Measurements from ENCODE around the gene BTG3. TPM values are rescaled to one million over a fixed set of nuclear protein-coding genes. Genes with fewer than 3 reads are reported as not detected.
A peak's percentile ranks its signal among the peaks of the same experiment; 100 is the strongest.

Gene BTG3
- total RNA-seq (10 to 100 TPM; 81.9 to 84.0 TPM), total RNA-seq (8.9 to 82.9 (median 32.4) reads per million in 172 experiments)
- polyA plus RNA-seq (2013, experiment 1 of 2), result 12.5 TPM
- polyA plus RNA-seq (2013, experiment 2 of 2), result 23.1 TPM

- peaks cover 17% of the 10 kb centered on the region for H3K4me1 ChIP-seq (ENCODE audit: insufficient read depth, low read length)
- TF ChIP-seq CTCF (IDR thresholded peaks at IDR 0.05), result no peak
- H3K4me1 Mint-ChIP-seq (ENCODE audit: low read depth), result peaks cover 34% of the 10 kb centered on the region
- intact Hi-C loops (cut with DNase I, micrococcal nuclease), result loop anchor here (2.0 to 10.0 kb wide), 5 partner anchors 100 to 1888 kb away; partner anchors contain the start of genes C21orf91 (in 1 of the 2), CXADR (in 1 of the 2) and USP25 (in 1 of the 2)
- no peaks in the 10 kb centered on the region for H3K9me3 Mint-ChIP-seq
- peak within 1 kb of the TSS; percentile 89 for H3K27ac Mint-ChIP-seq
- H3K36me3 ChIP-seq (ENCODE audit: insufficient read depth, low read length), result peaks cover 3% of the 10 kb centered on the region
- peak within 1 kb of the TSS; percentile 58 to 60 for H3K27ac ChIP-seq (ENCODE audit: low read depth in 1 of 2, low read length in 2 of 2)
- H3K9me3 ChIP-seq (ENCODE audit: control insufficient read depth in 1 of 2, insufficient read depth in 1 of 2, low read length in 2 of 2), result no peaks in the 10 kb centered on the region
- DNase-seq (peak; percentile 64 to 92 (median 82)), ATAC-seq (ENCODE audit: poor library complexity) (peak; percentile 69)
- peak within 1 kb of the TSS; percentile 93 for H3K4me3 Mint-ChIP-seq
- peaks cover 14% of the 10 kb centered on the region for H3K36me3 Mint-ChIP-seq (ENCODE audit: low read depth)
- POLR2A ChIA-PET, result interaction anchor here (0.9 to 1.5 kb wide), 2 partner anchors 9 to 206 kb away, joined by 3 read pairs; no protein-coding TSS in a partner anchor
- H3K4me3 ChIP-seq (ENCODE audit: low read length), result peak within 1 kb of the TSS; percentile 91
- H3K27me3 ChIP-seq (ENCODE audit: control insufficient read depth in 1 of 2, insufficient read depth in 2 of 2, low read length in 2 of 2), result no peaks in the 10 kb centered on the region
- CTCF ChIA-PET, result interaction anchor here (1.5 to 1.7 kb wide), 2 partner anchors 27 to 100 kb away, joined by 3 to 4 read pairs; partner anchors contain the start of gene CXADR
- no peaks in the 10 kb centered on the region for H3K27me3 Mint-ChIP-seq
These were observed at the start of gene BTG3 for GRCh38 chr21:17612565-17613241. TSS of gene BTG3 (minus strand) at chr21:17612901. CDS start at chr21:17609144, 3,757 bp downstream.

- DNase-seq (no peak), ATAC-seq (ENCODE audit: poor library complexity) (no peak)
- no peaks in the 10 kb centered on the region for H3K36me3 ChIP-seq (ENCODE audit: insufficient read depth, low read length)
- H3K27ac Mint-ChIP-seq, result no peak overlapping the region
- H3K4me3 Mint-ChIP-seq, result no peak overlapping the region
- no peak overlapping the region for H3K4me3 ChIP-seq (ENCODE audit: low read length)
- H3K4me1 ChIP-seq (ENCODE audit: insufficient read depth, low read length), result no peaks in the 10 kb centered on the region
- H3K36me3 Mint-ChIP-seq (ENCODE audit: low read depth), result no peaks in the 10 kb centered on the region
- no peak for TF ChIP-seq CTCF (IDR thresholded peaks at IDR 0.05)
- ChIA-PET POLR2A (no interaction called here), CTCF (no interaction called here)
- intact Hi-C loops (cut with DNase I, micrococcal nuclease), result no loop called here
- no peaks in the 10 kb centered on the region for H3K4me1 Mint-ChIP-seq (ENCODE audit: low read depth)
- peaks cover 10% of the 10 kb centered on the region in 2 experiments for H3K27me3 ChIP-seq (ENCODE audit: control insufficient read depth in 1 of 2, insufficient read depth in 2 of 2, low read length in 2 of 2)
- no peaks in the 10 kb centered on the region for H3K9me3 Mint-ChIP-seq
- H3K27ac ChIP-seq (ENCODE audit: low read depth in 1 of 2, low read length in 2 of 2), result no peak overlapping the region
- H3K9me3 ChIP-seq (ENCODE audit: control insufficient read depth in 1 of 2, insufficient read depth in 1 of 2, low read length in 2 of 2), result peaks cover 0 to 5% of the 10 kb centered on the region in 2 experiments
- H3K27me3 Mint-ChIP-seq, result peaks cover 35% of the 10 kb centered on the region
These were observed 48.2 kb upstream of the BTG3 start for GRCh38 chr21:17660862-17661261.

- Histone ChIP-seq H3K4me1 (ENCODE audit: insufficient read depth, low read length) (no peaks in the 10 kb centered on the region), H3K27ac (ENCODE audit: low read depth in 1 of 2, low read length in 2 of 2) (no peak overlapping the region), H3K4me3 (ENCODE audit: low read length) (no peak overlapping the region), H3K9me3 (ENCODE audit: control insufficient read depth in 1 of 2, insufficient read depth in 1 of 2, low read length in 2 of 2) (peaks cover 0 to 5% of the 10 kb centered on the region in 2 experiments), H3K27me3 (ENCODE audit: control insufficient read depth in 1 of 2, insufficient read depth in 2 of 2, low read length in 2 of 2) (peaks cover 10% of the 10 kb centered on the region in 2 experiments), H3K36me3 (ENCODE audit: insufficient read depth, low read length) (no peaks in the 10 kb centered on the region)
- Mint-ChIP-seq H3K4me1 (ENCODE audit: low read depth) (no peaks in the 10 kb centered on the region), H3K27me3 (peaks cover 40% of the 10 kb centered on the region), H3K4me3 (no peak overlapping the region), H3K27ac (no peak overlapping the region), H3K9me3 (no peaks in the 10 kb centered on the region), H3K36me3 (ENCODE audit: low read depth) (no peaks in the 10 kb centered on the region)
- DNase-seq (no peak), ATAC-seq (ENCODE audit: poor library complexity) (no peak)
- CTCF ChIA-PET, result no interaction called here
- intact Hi-C loops (cut with DNase I, micrococcal nuclease), result no loop called here
- no peak for TF ChIP-seq CTCF (IDR thresholded peaks at IDR 0.05)
- POLR2A ChIA-PET, result no interaction called here
These were observed 47.8 kb upstream of the BTG3 start for GRCh38 chr21:17660452-17660851.

All from CD4-positive, alpha-beta T cell (primary cell).